HG03457 (cell line): ENCODE data around the gene LDLRAD4.

Experiments
- ATAC-seq: cut with Tn5 transposase; IDR thresholded peaks from one replicate; pipeline ENCODE4 v1.9.1; 2021; ENCODE audit warnings: moderate number of reproducible peaks; ENCODE audit not compliant: unreplicated experiment

Gene LDLRAD4

GRCh38 chr18:13227910-13228309 is 9.3 kb downstream of the LDLRAD4 start:
- ATAC-seq, result no peak

- ATAC-seq, result no peak
Measured at GRCh38 chr18:13229001-13229671, 10.6 kb downstream of the LDLRAD4 start.

- no peak for ATAC-seq
Measured at GRCh38 chr18:13231151-13231550, 12.6 kb downstream of the LDLRAD4 start.

- ATAC-seq, result no peak
Measured at GRCh38 chr18:13232086-13232917, 13.7 kb downstream of the LDLRAD4 start.

- ATAC-seq, result no peak
Measured at GRCh38 chr18:13232971-13233786, 14.6 kb downstream of the LDLRAD4 start.

- no peak for ATAC-seq
Measured at GRCh38 chr18:13233787-13234783, 15.5 kb downstream of the LDLRAD4 start.

- ATAC-seq, result no peak
Measured at GRCh38 chr18:13235421-13235831, 16.9 kb downstream of the LDLRAD4 start.

GRCh38 chr18:13235981-13236380 is 17.4 kb downstream of the LDLRAD4 start:
- no peak for ATAC-seq

- ATAC-seq, result no peak
Measured at GRCh38 chr18:13236411-13236810, 17.9 kb downstream of the LDLRAD4 start.

- ATAC-seq, result no peak
Measured at GRCh38 chr18:13237073-13237472, 18.5 kb downstream of the LDLRAD4 start.

- no peak for ATAC-seq
Measured at GRCh38 chr18:13237641-13238040, 19.1 kb downstream of the LDLRAD4 start.

GRCh38 chr18:13239171-13239956 is 20.8 kb downstream of the LDLRAD4 start:
- no peak for ATAC-seq

GRCh38 chr18:13240060-13240725 is 21.6 kb downstream of the LDLRAD4 start:
- ATAC-seq, result no peak

- ATAC-seq, result no peak
Measured at GRCh38 chr18:13241083-13241892, 22.7 kb downstream of the LDLRAD4 start.

- ATAC-seq, result no peak
Measured at GRCh38 chr18:13241893-13242175, 23.3 kb downstream of the LDLRAD4 start.

GRCh38 chr18:13242797-13243196 is 24.2 kb downstream of the LDLRAD4 start:
- ATAC-seq, result no peak

- no peak for ATAC-seq
Measured at GRCh38 chr18:13243363-13243762, 24.8 kb downstream of the LDLRAD4 start.

GRCh38 chr18:13244135-13244534 is 25.6 kb downstream of the LDLRAD4 start:
- ATAC-seq, result no peak
